Measurements from ENCODE around the gene TMEM138. TPM values are rescaled to one million over a fixed set of nuclear protein-coding genes. Genes with fewer than 3 reads are reported as not detected.

TMEM138 gene
- total and polyA plus RNA-seq, 2 of the 13 experiments (the other 11 are each of a cell fraction or from before 2014, with no cell fraction given), result 43.5 to 61.0 TPM

GRCh38 chr11:61332797-61333549 lies 29.2 kb upstream of the TMEM138 start, which contains the start of the genes DDB1 and TKFC (continued):
- no peak for TF ChIP-seq ZNF678 (CRISPR knock-in tag; IDR thresholded peaks at IDR 0.05)
- TF ChIP-seq ZBTB4 (CRISPR knock-in tag; IDR thresholded peaks at IDR 0.05; ENCODE audit: borderline replicate concordance), result peak; percentile 41; the same call in 1 of the 2 replicates
- 0 out of 2 replicates have a peak, but pooled peaks have one; percentile 24 for TF ChIP-seq ZNF724P (CRISPR knock-in tag; IDR thresholded peaks at IDR 0.05; ENCODE audit: borderline replicate concordance)
- TF ChIP-seq ZSCAN9 (CRISPR knock-in tag; IDR thresholded peaks at IDR 0.05; ENCODE audit: borderline replicate concordance), result peak; percentile 84
- no peak for TF ChIP-seq ZNF646 (CRISPR knock-in tag; IDR thresholded peaks at IDR 0.05)
- TF ChIP-seq NR1H2 (CRISPR knock-in tag; IDR thresholded peaks at IDR 0.05; ENCODE audit: borderline replicate concordance, low read depth), result no peak
- TF ChIP-seq DNMT3B (CRISPR knock-in tag; conservative IDR thresholded peaks at IDR 0.05), result no peak; the same call in 1 of the 2 replicates
- TF ChIP-seq NRL (CRISPR knock-in tag; IDR thresholded peaks at IDR 0.05; ENCODE audit: borderline replicate concordance), result peak; percentile 77; the same call in 1 of the 2 replicates
- no peak for TF ChIP-seq ZNF468 (CRISPR knock-in tag; IDR thresholded peaks at IDR 0.05)
- TF ChIP-seq USF2 (IDR thresholded peaks at IDR 0.05; ENCODE audit: low read depth, low read length), result no peak
- TF ChIP-seq USF2 (CRISPR knock-in tag; IDR thresholded peaks at IDR 0.05; ENCODE audit: borderline replicate concordance), result no peak; the same call in 1 of the 2 replicates
- no peak for TF ChIP-seq ZC3H4 (CRISPR knock-in tag; IDR thresholded peaks at IDR 0.05; ENCODE audit: borderline replicate concordance)
- no peak for TF ChIP-seq EZH2 (conservative IDR thresholded peaks at IDR 0.05; ENCODE audit: low read depth, low read length)
- peak; percentile 95; the same call in 2 of the 3 replicates for TF ChIP-seq MXI1 (IDR thresholded peaks at IDR 0.05; ENCODE audit: borderline replicate concordance, low read depth, low read length)
- no peak for TF ChIP-seq HNRNPL (IDR thresholded peaks at IDR 0.05; ENCODE audit: low read depth, low read length)
